ENCODE results near the gene CASS4. TPM values are rescaled to one million over a fixed set of nuclear protein-coding genes. Genes with fewer than 3 reads are reported as not detected.

The CASS4 gene
- total and polyA plus RNA-seq, 7 donors = 0.08 to 0.73 (median 0.34) TPM

DNA sequence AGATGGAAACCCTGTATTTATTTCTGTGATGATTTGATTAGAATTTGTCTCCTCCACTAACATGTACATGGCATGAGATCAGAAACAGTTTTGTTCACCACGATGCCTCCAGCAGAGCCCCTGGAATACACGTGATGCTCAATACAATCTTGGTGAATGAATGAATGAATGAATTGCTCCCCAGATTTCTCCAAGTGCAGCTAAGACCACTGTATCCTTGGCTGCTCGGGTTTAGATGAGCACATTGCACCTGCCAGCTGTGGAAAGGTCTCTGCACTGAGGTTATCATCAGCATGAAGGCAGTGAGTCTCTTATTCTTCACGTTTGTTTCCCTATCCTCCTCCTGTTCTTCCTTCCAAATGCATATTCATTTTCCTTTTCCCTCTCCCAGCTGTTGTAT lies 17.9 kb downstream of the CASS4 start:
- Histone ChIP-seq H3K36me3 (ENCODE audit: insufficient read depth in 1 of 2, low read depth in 1 of 2) (no peaks in the 10 kb centered on the region), H3K27ac (no peak overlapping the region), H3K4me1 (no peaks in the 10 kb centered on the region), H3K27me3 (ENCODE audit: insufficient read depth in 3 of 3, low read length in 2 of 3) (no peaks in the 10 kb centered on the region), H3K4me3 (no peak overlapping the region), H3K9me3 (no peaks in the 10 kb centered on the region)
- intact Hi-C loops (cut with DNase I) = no loop called here
- WGBS, 3 donors = 41 to 50% (median 43%) methylated on average over 4 of the region's 4 CpGs
- TF ChIP-seq, protein P1, sequence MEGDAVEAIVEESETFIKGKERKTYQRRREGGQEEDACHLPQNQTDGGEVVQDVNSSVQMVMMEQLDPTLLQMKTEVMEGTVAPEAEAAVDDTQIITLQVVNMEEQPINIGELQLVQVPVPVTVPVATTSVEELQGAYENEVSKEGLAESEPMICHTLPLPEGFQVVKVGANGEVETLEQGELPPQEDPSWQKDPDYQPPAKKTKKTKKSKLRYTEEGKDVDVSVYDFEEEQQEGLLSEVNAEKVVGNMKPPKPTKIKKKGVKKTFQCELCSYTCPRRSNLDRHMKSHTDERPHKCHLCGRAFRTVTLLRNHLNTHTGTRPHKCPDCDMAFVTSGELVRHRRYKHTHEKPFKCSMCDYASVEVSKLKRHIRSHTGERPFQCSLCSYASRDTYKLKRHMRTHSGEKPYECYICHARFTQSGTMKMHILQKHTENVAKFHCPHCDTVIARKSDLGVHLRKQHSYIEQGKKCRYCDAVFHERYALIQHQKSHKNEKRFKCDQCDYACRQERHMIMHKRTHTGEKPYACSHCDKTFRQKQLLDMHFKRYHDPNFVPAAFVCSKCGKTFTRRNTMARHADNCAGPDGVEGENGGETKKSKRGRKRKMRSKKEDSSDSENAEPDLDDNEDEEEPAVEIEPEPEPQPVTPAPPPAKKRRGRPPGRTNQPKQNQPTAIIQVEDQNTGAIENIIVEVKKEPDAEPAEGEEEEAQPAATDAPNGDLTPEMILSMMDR (IDR thresholded peaks at IDR 0.05) = no peak
- ATAC-seq (no peak), DNase-seq (no peak)

DNA sequence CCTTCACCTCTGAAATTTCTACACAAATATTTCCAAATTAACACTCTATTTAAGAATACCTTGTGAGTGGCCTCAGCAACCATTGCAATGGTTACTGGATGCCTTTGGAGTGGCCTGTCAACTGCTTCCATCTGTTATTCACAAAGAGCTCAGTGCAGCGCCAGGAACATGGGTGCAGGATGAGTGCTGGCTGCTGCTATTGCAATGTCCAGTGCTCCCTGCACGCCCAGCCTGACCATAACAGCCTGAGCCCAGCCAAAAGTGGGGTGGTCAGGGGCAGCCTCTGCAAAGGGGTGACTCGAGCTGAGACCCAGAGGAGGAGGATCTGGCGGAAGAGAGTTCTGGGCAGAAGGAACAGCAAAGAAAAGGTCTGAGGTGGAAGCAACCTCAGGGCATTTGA lies 18.4 kb downstream of the CASS4 start:
- H3K9me3 ChIP-seq = no peaks in the 10 kb centered on the region
- H3K4me1 ChIP-seq = no peaks in the 10 kb centered on the region
- no peaks in the 10 kb centered on the region for H3K36me3 ChIP-seq (ENCODE audit: insufficient read depth in 1 of 2, low read depth in 1 of 2)
- no peak overlapping the region for H3K4me3 ChIP-seq
- TF ChIP-seq, protein P1 (IDR thresholded peaks at IDR 0.05) = no peak
- 57 to 67% (median 61%) methylated on average over 4 of the region's 4 CpGs for WGBS, 3 donors
- H3K27me3 ChIP-seq (ENCODE audit: insufficient read depth in 3 of 3, low read length in 2 of 3) = no peaks in the 10 kb centered on the region
- intact Hi-C loops (cut with DNase I) = no loop called here
- no peak overlapping the region for H3K27ac ChIP-seq
- DNase-seq (no peak), ATAC-seq (no peak)

DNA sequence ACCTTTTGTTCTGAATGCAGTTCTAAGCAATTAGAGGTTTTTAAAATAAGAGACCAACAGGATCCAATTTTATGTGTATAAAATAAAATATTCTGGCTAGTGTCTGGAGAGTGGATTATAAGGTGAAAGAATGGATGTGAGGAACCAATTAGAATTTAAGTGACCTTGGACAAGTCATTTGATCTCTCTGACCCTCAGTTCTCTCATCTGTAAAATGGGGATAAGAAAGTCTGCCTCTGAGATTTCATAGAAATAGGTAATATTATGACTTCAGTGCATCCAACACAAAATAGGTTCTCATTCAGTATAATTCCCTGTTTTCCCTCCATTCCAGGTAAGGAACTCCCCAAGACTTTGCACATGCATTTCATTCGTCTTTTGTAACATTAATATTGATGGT lies 18.9 kb downstream of the CASS4 start:
- no peak overlapping the region for H3K4me3 ChIP-seq
- no peaks in the 10 kb centered on the region for H3K27me3 ChIP-seq (ENCODE audit: insufficient read depth in 3 of 3, low read length in 2 of 3)
- ATAC-seq (no peak), DNase-seq (no peak)
- intact Hi-C loops (cut with DNase I) = no loop called here
- no peaks in the 10 kb centered on the region for H3K9me3 ChIP-seq
- H3K27ac ChIP-seq = no peak overlapping the region
- H3K36me3 ChIP-seq (ENCODE audit: insufficient read depth in 1 of 2, low read depth in 1 of 2) = no peaks in the 10 kb centered on the region
- 81 to 83% (median 82%) methylated on average over 1 of the region's 1 CpG for WGBS, 3 donors
- TF ChIP-seq, protein P1 (IDR thresholded peaks at IDR 0.05) = no peak
- H3K4me1 ChIP-seq = no peaks in the 10 kb centered on the region

DNA sequence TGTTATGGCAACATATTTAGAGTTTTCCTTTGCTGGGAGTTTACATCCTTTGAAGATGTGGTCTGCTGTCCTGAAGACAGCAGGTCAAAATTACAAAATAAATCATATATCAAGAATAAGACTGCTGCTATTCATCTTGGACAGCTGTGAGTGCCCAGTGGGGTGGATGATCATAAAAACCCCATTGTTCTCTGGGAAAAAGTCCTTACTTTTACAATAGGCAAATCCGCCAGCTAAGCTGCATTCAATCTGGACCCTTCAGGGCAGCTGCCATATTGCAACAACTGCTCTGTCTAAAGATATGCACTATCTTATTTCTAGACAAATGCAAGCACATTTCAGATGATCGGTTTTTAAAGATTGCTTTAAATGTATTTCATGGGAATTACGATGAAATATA lies 19.4 kb downstream of the CASS4 start:
- intact Hi-C loops (cut with DNase I) = no loop called here
- DNase-seq = no peak
- Histone ChIP-seq H3K27me3 (ENCODE audit: insufficient read depth in 3 of 3, low read length in 2 of 3) (no peaks in the 10 kb centered on the region), H3K27ac (no peak overlapping the region), H3K4me3 (no peak overlapping the region), H3K36me3 (ENCODE audit: insufficient read depth in 1 of 2, low read depth in 1 of 2) (no peaks in the 10 kb centered on the region), H3K4me1 (no peaks in the 10 kb centered on the region), H3K9me3 (no peaks in the 10 kb centered on the region)
- TF ChIP-seq, protein P1 (IDR thresholded peaks at IDR 0.05) = no peak
- WGBS, 3 donors = 45 to 60% (median 52%) methylated on average over 3 of the region's 3 CpGs
- no peak for ATAC-seq

DNA sequence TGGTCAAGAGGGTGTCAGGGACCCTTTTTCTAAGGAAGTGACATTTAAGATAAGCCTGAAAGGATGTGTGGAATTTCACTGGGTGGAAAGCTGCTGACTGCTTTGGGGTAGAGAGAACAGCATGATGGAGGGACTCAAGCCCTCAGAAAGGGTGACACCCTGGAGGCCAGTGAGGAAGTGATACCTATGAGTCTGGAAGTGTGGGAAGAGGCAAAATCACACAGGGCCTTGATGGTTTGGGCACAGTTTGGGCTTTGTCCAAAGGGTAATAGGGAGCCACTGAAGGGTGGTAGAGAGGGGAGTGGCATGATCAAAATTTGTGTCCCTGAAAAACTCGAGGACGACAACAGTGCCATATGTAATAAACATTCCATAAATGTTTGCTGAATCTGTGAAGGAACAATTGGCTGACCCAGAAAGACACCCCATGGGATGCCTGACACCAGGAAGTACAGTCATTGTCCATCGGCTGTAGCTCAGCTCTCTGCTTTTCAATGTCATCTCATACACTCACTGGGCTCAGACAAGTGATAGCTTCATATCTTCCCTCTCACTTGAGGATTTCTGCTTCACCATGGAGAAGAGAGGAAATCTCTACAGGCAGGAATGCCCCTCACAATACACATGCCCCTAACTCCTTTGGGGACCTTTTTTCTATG lies 21.3 kb downstream of the CASS4 start:
- no peaks in the 10 kb centered on the region for H3K9me3 ChIP-seq
- H3K27ac ChIP-seq = no peak overlapping the region
- 33 to 49% (median 34%) methylated on average over 3 of the region's 3 CpGs for WGBS, 3 donors
- no peak for ATAC-seq
- intact Hi-C loops (cut with DNase I) = no loop called here
- H3K4me1 ChIP-seq = no peaks in the 10 kb centered on the region
- DNase-seq = no peak
- H3K4me3 ChIP-seq = no peak overlapping the region
- no peaks in the 10 kb centered on the region for H3K27me3 ChIP-seq (ENCODE audit: insufficient read depth in 3 of 3, low read length in 2 of 3)
- no peaks in the 10 kb centered on the region for H3K36me3 ChIP-seq (ENCODE audit: insufficient read depth in 1 of 2, low read depth in 1 of 2)
- TF ChIP-seq, protein P1 (IDR thresholded peaks at IDR 0.05) = no peak
